ENCODE measurements around the gene STING1.

DNA sequence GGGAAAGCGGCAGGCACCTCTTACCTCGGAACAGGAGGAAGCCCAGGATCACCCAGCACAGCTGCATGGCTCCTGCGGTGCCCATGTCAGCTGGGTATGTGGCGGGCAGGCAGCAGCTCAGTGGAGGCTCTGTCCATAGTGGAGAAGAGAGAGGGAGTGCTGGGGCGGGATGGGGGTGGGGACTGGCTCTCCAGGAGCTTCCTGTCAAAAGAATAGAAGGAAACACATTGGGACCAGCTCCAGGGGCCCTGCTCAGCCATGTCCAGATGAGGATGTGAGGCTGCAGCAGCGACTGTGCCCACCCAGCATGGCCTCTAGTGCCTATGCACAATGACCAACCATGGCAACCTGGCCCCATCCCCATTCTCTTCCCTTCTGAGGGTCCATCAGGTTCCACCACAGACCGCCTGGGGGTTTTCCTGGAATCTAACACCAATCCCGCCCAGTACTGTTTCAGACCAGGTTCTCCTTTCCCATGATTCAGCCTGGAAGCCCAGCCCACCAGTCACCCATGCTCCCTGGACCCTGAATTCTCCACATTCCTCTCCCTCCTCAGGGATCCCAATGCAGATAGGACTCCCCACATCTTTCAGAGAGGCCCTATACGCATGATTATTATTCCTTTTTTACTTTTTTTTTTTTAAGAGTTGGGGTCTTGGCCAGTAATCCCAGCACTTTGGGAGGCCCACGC, 19.8 kb downstream of the STING1 start, which contains the start of gene ECSCR:
- no peak for TF ChIP-seq EP300 (IDR thresholded peaks at IDR 0.05)
- TF ChIP-seq, protein P1, sequence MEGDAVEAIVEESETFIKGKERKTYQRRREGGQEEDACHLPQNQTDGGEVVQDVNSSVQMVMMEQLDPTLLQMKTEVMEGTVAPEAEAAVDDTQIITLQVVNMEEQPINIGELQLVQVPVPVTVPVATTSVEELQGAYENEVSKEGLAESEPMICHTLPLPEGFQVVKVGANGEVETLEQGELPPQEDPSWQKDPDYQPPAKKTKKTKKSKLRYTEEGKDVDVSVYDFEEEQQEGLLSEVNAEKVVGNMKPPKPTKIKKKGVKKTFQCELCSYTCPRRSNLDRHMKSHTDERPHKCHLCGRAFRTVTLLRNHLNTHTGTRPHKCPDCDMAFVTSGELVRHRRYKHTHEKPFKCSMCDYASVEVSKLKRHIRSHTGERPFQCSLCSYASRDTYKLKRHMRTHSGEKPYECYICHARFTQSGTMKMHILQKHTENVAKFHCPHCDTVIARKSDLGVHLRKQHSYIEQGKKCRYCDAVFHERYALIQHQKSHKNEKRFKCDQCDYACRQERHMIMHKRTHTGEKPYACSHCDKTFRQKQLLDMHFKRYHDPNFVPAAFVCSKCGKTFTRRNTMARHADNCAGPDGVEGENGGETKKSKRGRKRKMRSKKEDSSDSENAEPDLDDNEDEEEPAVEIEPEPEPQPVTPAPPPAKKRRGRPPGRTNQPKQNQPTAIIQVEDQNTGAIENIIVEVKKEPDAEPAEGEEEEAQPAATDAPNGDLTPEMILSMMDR (IDR thresholded peaks at IDR 0.05): no peak
